Keratinocyte (primary cell): Measurements from ENCODE around the gene GRPEL2. TPM values are rescaled to one million over a fixed set of nuclear protein-coding genes. Genes with fewer than 3 reads are reported as not detected.

ENCODE experiments used
- DNase-seq: peaks from one replicate; pipeline ENCODE4 v3.0.0-alpha.2; 2011; ENCODE audit warnings: low read depth, missing footprints, low spot score
- FAIRE-seq: peaks from 2 replicates; lab custom pipeline; 2011; peaks lifted over from hg19 to GRCh38; lab: Jason Lieb, UNC
- H2AFZ ChIP-seq: 2 replicates; pipeline ENCODE4 v1.6.0; 2012; ENCODE audit warnings: low read length, control low read depth, inconsistent platforms; ENCODE audit not compliant: control insufficient read depth
- H3K27ac ChIP-seq: 2 replicates; pipeline ENCODE4 v1.5.1; 2011; ENCODE audit warnings: low read length; ENCODE audit not compliant: control insufficient read depth, insufficient read depth
- H3K27me3 ChIP-seq: 3 replicates; pipeline ENCODE4 v1.6.0; 2011; ENCODE audit warnings: low read length; ENCODE audit not compliant: control insufficient read depth, insufficient read depth; ENCODE audit errors: extremely low read depth
- H3K36me3 ChIP-seq, 2 experiments: 2 replicates in 1 of 2; 3 replicates in 1 of 2; pipeline ENCODE4 v1.5.1; 2011; ENCODE audit warnings: low read length in 2 of 2, mild to moderate bottlenecking in 1 of 2; ENCODE audit not compliant: control insufficient read depth in 2 of 2, insufficient read depth in 2 of 2; ENCODE audit errors: extremely low read depth in 1 of 2
- H3K4me1 ChIP-seq: 3 replicates; pipeline ENCODE4 v1.5.1; 2011; ENCODE audit warnings: low read length; ENCODE audit not compliant: control insufficient read depth, insufficient read depth; ENCODE audit errors: extremely low read depth
- H3K4me2 ChIP-seq: 3 replicates; pipeline ENCODE4 v1.6.0; 2011; ENCODE audit warnings: low read depth, low read length; ENCODE audit not compliant: control insufficient read depth, insufficient read depth; ENCODE audit errors: extremely low read depth
- H3K4me3 ChIP-seq, 3 experiments: fragments of 200-600 bp in 1 of 3; sonication (generic) in 1 of 3; 2 replicates in 2 of 3; 3 replicates in 1 of 3; pipeline ENCODE4 v1.5.1; 2011 to 2016; ENCODE audit warnings: low read length in 3 of 3, mild to moderate bottlenecking in 3 of 3, control low read depth in 2 of 3, inconsistent platforms in 1 of 3, low read depth in 1 of 3, mixed read lengths in 1 of 3, mixed run types in 1 of 3, moderate library complexity in 1 of 3; ENCODE audit not compliant: control insufficient read depth in 2 of 3, insufficient read depth in 2 of 3; ENCODE audit errors: extremely low read depth in 1 of 3
- H3K79me2 ChIP-seq: 2 replicates; pipeline ENCODE4 v1.6.0; 2012; ENCODE audit warnings: low read length; ENCODE audit not compliant: control insufficient read depth, insufficient read depth
- H3K9ac ChIP-seq: 3 replicates; pipeline ENCODE4 v1.6.0; 2011; ENCODE audit warnings: low read length; ENCODE audit not compliant: control insufficient read depth, insufficient read depth; ENCODE audit errors: extremely low read depth
- H3K9me1 ChIP-seq: 3 replicates; pipeline ENCODE4 v1.6.0; 2011; ENCODE audit warnings: low read length; ENCODE audit not compliant: control insufficient read depth, insufficient read depth; ENCODE audit errors: extremely low read depth
- H3K9me3 ChIP-seq: 2 replicates; pipeline ENCODE4 v1.5.1; 2012; ENCODE audit warnings: low read depth, low read length; ENCODE audit not compliant: control insufficient read depth
- H4K20me1 ChIP-seq: 3 replicates; pipeline ENCODE4 v1.6.0; 2011; ENCODE audit warnings: low read length; ENCODE audit not compliant: control insufficient read depth, insufficient read depth; ENCODE audit errors: extremely low read depth
- EZH2 ChIP-seq: IDR thresholded peaks from one replicate; pipeline ENCODE4 v1.6.1; 2012; ENCODE audit warnings: inconsistent platforms, mild to moderate bottlenecking, low read length, moderate library complexity
- dilution Hi-C: fragments of 300-500 bp; cut with MboI; formaldehyde crosslinking; loops from one replicate; pipeline ENCODE4 v1.7.0; 2020; ENCODE audit warnings: low sequenced_read_pairs; ENCODE audit not compliant: extremely low pct_ligation_motif_present
- polyA minus RNA-seq, 3 experiments: library from RNA; depleted of rRNA, polyadenylated mRNA; stranded (reverse); fragments of >200 nt; gene quantifications; 1 replicate in 1 of 3; 2 replicates in 1 of 3; 3 replicates in 1 of 3; pipeline ENCODE4 v1.2.3, GENCODE V29; 2011
- polyA plus RNA-seq, 5 experiments: library from polyadenylated mRNA; depleted of rRNA in 3 of 5; stranded (reverse) in 3 of 5; stranded (forward) in 1 of 5; unstranded in 1 of 5; fragments of >200 nt; gene quantifications; 1 replicate in 1 of 5; 2 replicates in 3 of 5; 3 replicates in 1 of 5; pipeline versions ENCODE4 v1.2.1 to v1.2.3, GENCODE V29; 2011 to 2012; ENCODE audit warnings: missing spikeins in 2 of 5, low read depth in 1 of 5, low replicate concordance in 1 of 5
- TF ChIP-seq, protein P1 (sequence below), 3 experiments: IDR thresholded peaks in 1 of 3; conservative IDR thresholded peaks in 1 of 3; optimal IDR thresholded peaks in 1 of 3; 2 replicates in 2 of 3; 3 replicates in 1 of 3; pipeline versions ENCODE3 to v1.5.1; 2011; ENCODE audit warnings: low read length in 3 of 3, mild to moderate bottlenecking in 3 of 3, moderate library complexity in 2 of 3, control low read depth in 1 of 3, inconsistent platforms in 1 of 3; ENCODE audit not compliant: insufficient read depth in 2 of 3; ENCODE audit errors: extremely low read depth in 1 of 3

GRPEL2 gene, protein sequence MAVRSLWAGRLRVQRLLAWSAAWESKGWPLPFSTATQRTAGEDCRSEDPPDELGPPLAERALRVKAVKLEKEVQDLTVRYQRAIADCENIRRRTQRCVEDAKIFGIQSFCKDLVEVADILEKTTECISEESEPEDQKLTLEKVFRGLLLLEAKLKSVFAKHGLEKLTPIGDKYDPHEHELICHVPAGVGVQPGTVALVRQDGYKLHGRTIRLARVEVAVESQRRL
- polyA plus RNA-seq: 11.4 to 17.5 TPM (median 11.7 TPM) in 3 replicates
- polyA plus RNA-seq (2011; ENCODE audit: low read depth): 17.2 TPM
- polyA plus RNA-seq (2011; cell fraction: cytosol; rRNA removed): 7.2 and 13.7 TPM in 2 replicates
- 7.1 and 10.6 TPM in 2 replicates for polyA plus RNA-seq (2011; cell fraction: nucleus; rRNA removed)
- polyA plus RNA-seq (2012; ENCODE audit: low replicate concordance): 8.9 and 12.9 TPM in 2 replicates
- polyA minus RNA-seq: 6.2 to 17.2 TPM (median 13.1 TPM) in 3 replicates
- 19.2 TPM for polyA minus RNA-seq (2011; cell fraction: cytosol; rRNA and poly(A)+ RNA removed)
- 9.3 and 11.9 TPM in 2 replicates for polyA minus RNA-seq (2011; cell fraction: nucleus; rRNA and poly(A)+ RNA removed)

DNA sequence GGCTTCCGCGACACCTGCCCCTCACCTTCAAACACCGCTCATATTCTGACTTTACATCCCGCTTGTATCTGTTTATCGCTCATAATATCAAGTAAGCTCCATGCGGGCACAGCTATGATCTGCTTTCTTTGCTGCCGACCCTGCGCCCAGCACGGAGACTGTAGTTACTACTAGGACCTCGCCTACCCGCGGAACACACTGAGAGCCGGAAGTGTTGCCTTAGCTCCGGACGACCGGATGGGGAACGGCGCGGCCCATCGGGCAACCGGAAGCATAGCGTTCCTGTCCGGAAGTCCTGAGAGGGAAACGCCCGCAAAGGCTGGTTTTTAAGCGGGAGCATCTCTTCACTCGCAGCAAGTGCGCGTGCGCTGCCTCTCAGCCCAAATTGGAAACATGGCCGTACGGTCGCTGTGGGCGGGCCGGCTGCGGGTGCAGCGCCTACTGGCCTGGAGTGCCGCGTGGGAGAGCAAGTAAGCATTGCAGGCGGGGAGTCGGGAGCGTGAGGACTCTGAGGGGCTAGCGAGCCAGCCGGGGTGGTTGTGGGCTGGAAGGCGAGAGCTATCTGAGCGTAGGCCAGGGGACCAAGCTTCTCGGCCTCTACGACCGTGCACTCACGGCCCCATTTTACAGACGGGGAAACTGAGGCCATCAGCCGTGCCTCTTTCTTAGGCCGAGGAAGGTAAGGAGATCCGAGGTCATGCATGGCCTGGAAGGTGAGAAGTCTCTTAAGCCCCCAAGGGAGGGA lies at the start of gene GRPEL2:
GRPEL2 (plus strand) TSS at position 353 of the 745 bp plus-strand sequence; CDS start at position 394, 41 bp downstream.
- peak; percentile 61 for FAIRE-seq

DNA sequence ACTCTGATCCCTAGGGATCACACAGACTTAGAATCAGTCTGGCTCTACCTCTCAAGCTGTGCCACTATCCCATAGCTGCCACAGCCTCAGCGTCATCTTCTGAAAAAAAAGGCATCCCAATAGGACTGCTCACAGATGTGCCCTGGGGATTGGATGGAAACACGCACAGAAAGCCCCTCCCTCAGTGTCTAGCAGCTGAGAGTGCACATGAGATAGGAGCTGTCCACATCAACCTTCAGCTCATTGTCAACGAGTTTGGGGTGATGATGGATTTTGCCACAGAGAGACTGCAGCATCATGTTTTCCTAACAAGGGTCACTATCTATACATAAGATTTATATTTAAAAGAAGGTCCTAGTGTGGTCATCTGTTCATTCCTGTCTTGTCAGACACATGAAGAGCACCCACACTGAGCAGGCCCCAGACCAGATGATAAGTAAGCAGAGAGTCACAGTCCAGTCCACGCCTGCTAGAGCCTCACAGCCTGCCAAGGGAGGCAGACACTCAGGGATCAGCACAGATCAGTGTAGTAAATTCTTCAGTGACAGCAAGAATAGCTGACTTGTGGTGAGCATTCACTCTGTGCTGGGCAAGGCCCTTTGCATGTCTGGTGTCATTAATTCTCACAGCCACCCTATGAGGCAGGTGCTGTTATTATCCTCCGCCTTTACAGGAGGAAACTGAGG lies 47.8 kb upstream of the GRPEL2 start:
- peak overlapping the region; percentile 90 for H3K27ac ChIP-seq
- H3K9me1 ChIP-seq: no peaks in the 10 kb centered on the region
- dilution Hi-C loops: no loop called here
- H3K4me2 ChIP-seq: no peak overlapping the region
- no peak overlapping the region for H2AFZ ChIP-seq
- H3K9ac ChIP-seq: peak overlapping the region; percentile 49
- no peaks in the 10 kb centered on the region for H3K27me3 ChIP-seq
- H3K4me1 ChIP-seq: peaks cover 23% of the 10 kb centered on the region
- TF ChIP-seq, protein P1, sequence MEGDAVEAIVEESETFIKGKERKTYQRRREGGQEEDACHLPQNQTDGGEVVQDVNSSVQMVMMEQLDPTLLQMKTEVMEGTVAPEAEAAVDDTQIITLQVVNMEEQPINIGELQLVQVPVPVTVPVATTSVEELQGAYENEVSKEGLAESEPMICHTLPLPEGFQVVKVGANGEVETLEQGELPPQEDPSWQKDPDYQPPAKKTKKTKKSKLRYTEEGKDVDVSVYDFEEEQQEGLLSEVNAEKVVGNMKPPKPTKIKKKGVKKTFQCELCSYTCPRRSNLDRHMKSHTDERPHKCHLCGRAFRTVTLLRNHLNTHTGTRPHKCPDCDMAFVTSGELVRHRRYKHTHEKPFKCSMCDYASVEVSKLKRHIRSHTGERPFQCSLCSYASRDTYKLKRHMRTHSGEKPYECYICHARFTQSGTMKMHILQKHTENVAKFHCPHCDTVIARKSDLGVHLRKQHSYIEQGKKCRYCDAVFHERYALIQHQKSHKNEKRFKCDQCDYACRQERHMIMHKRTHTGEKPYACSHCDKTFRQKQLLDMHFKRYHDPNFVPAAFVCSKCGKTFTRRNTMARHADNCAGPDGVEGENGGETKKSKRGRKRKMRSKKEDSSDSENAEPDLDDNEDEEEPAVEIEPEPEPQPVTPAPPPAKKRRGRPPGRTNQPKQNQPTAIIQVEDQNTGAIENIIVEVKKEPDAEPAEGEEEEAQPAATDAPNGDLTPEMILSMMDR (optimal IDR thresholded peaks at IDR 0.05 in 1 of 3, IDR thresholded peaks at IDR 0.05 in 1 of 3, conservative IDR thresholded peaks at IDR 0.05 in 1 of 3; ENCODE audit: extremely low read depth in 1 of 3, insufficient read depth in 2 of 3, low read length in 3 of 3): no peak
- TF ChIP-seq EZH2: no peak
- no peak overlapping the region for H3K4me3 ChIP-seq
- DNase-seq: no peak
- no peaks in the 10 kb centered on the region for H3K79me2 ChIP-seq
- H3K36me3 ChIP-seq: no peaks in the 10 kb centered on the region
- H4K20me1 ChIP-seq: no peaks in the 10 kb centered on the region
- FAIRE-seq: peak; percentile 32
- H3K9me3 ChIP-seq: no peaks in the 10 kb centered on the region

More for the DNA sequence above, at the start of gene GRPEL2:
- Histone ChIP-seq H3K9me1 (no peaks in the 10 kb centered on the region), H3K9me3 (no peaks in the 10 kb centered on the region), H3K4me2 (peak within 1 kb of the TSS; percentile 93), H2AFZ (peak within 1 kb of the TSS; percentile 98), H3K27me3 (no peaks in the 10 kb centered on the region), H3K9ac (peak within 1 kb of the TSS; percentile 75), H3K27ac (peak within 1 kb of the TSS; percentile 70), H3K36me3 (peaks cover 13 to 24% of the 10 kb centered on the region in 2 experiments), H3K79me2 (peaks cover 37% of the 10 kb centered on the region), H4K20me1 (peaks cover 3% of the 10 kb centered on the region), H3K4me1 (peaks cover 16% of the 10 kb centered on the region), H3K4me3 (peak within 1 kb of the TSS; percentile 81 to 97 (median 82))
- DNase-seq: peak; percentile 85
- dilution Hi-C loops: no loop called here
- TF ChIP-seq, protein P1 (optimal IDR thresholded peaks at IDR 0.05 in 1 of 3, IDR thresholded peaks at IDR 0.05 in 1 of 3, conservative IDR thresholded peaks at IDR 0.05 in 1 of 3; ENCODE audit: extremely low read depth in 1 of 3, insufficient read depth in 2 of 3, low read length in 3 of 3): no peak
- TF ChIP-seq EZH2: no peak
